ENCODE measurements around the gene TGFBI. TPM values are rescaled to one million over a fixed set of nuclear protein-coding genes. Genes with fewer than 3 reads are reported as not detected.

The TGFBI gene
- total and polyA plus RNA-seq, 9 donors = 164 to 351 (median 213) TPM

GRCh38 chr5:135999406-136000139 is 29.2 kb upstream of the TGFBI start:
- H3K27ac ChIP-seq (ENCODE audit: low read length) = peak overlapping the region; percentile 29

DNA sequence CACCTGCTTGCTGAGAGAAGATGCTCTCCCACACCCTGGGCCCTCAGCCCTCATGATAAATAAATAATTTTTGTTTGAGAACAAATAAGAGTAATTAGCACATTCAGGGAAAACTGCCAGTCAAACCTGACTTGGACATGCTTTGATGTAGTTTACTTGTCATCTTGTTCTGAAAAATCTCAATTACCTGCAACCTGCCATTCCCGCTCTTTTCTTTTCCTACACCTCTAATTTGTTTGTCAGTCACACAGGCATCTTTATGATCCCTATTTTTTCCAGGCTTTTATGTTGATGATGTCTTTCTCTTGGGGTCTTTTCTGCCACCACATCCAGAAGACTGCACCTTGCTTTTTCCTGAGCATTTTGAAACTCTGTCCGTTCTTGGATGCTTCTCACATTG is 28.6 kb upstream of the TGFBI start:
- no peak overlapping the region for H3K27ac ChIP-seq (ENCODE audit: low read length)
- no peaks in the 10 kb centered on the region for H3K36me3 ChIP-seq (ENCODE audit: control insufficient read depth, insufficient read depth, low read length)
- DNase-seq = no peak
- H3K4me3 ChIP-seq (ENCODE audit: low read length) = no peak overlapping the region
- 60% methylated on average over 1 of the region's 2 CpGs for WGBS (ENCODE audit: insufficient coverage)
- H3K4me1 ChIP-seq (ENCODE audit: control insufficient read depth, insufficient read depth, low read length) = peaks cover 17% of the 10 kb centered on the region
- no peaks in the 10 kb centered on the region for H3K27me3 ChIP-seq (ENCODE audit: control insufficient read depth, insufficient read depth, low read length)
- no peaks in the 10 kb centered on the region for H3K9me3 ChIP-seq (replicated peaks; ENCODE audit: control insufficient read depth, low read depth, low read length)

More at GRCh38 chr5:135999406-136000139, 29.2 kb upstream of the TGFBI start:
- Histone ChIP-seq H3K27me3 (ENCODE audit: control insufficient read depth, insufficient read depth, low read length) (no peaks in the 10 kb centered on the region), H3K4me1 (ENCODE audit: control insufficient read depth, insufficient read depth, low read length) (peaks cover 20% of the 10 kb centered on the region), H3K9me3 (replicated peaks; ENCODE audit: control insufficient read depth, low read depth, low read length) (no peaks in the 10 kb centered on the region), H3K4me3 (ENCODE audit: low read length) (no peak overlapping the region), H3K36me3 (ENCODE audit: control insufficient read depth, insufficient read depth, low read length) (no peaks in the 10 kb centered on the region)
- WGBS (ENCODE audit: insufficient coverage) = 83% methylated on average over 2 of the region's 8 CpGs
- peak; percentile 71 for DNase-seq

- 57% methylated on average over 2 of the region's 3 CpGs for WGBS (ENCODE audit: insufficient coverage)
- no peaks in the 10 kb centered on the region for H3K9me3 ChIP-seq (replicated peaks; ENCODE audit: control insufficient read depth, low read depth, low read length)
- H3K4me1 ChIP-seq (ENCODE audit: control insufficient read depth, insufficient read depth, low read length) = peaks cover 17% of the 10 kb centered on the region
- H3K4me3 ChIP-seq (ENCODE audit: low read length) = no peak overlapping the region
- H3K27ac ChIP-seq (ENCODE audit: low read length) = peak overlapping the region; percentile 57
- no peaks in the 10 kb centered on the region for H3K27me3 ChIP-seq (ENCODE audit: control insufficient read depth, insufficient read depth, low read length)
- no peaks in the 10 kb centered on the region for H3K36me3 ChIP-seq (ENCODE audit: control insufficient read depth, insufficient read depth, low read length)
- peak; percentile 74 for DNase-seq
Measured at GRCh38 chr5:136000932-136001331, 27.9 kb upstream of the TGFBI start.

DNA sequence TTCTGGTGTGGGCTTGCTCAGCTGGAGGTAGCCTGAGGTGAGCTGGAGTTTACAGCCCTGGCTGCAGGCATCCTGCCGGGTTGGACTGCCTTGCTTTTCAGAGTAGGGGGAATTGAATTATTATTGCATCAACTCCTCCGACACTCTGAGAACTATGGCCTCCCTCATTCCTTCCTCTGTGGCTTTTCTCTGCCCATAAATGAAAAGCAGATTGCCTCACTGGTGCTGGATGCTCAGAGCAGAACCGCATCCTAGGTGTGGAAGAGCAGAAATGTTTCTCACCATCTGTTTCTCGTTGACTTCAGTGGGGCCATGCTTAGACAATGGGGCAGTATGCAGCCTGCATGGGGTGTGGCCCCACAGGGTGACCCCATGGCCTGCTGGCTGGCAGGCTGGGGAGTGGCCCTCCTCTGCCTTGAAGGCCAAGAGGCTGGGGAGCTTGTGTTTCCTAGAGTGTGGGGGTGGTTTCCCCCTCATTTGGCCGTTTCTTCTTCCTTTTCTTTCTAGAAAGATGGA is 27.3 kb upstream of the TGFBI start:
- DNase-seq = peak; percentile 91
- no peaks in the 10 kb centered on the region for H3K9me3 ChIP-seq (replicated peaks; ENCODE audit: control insufficient read depth, low read depth, low read length)

DNA sequence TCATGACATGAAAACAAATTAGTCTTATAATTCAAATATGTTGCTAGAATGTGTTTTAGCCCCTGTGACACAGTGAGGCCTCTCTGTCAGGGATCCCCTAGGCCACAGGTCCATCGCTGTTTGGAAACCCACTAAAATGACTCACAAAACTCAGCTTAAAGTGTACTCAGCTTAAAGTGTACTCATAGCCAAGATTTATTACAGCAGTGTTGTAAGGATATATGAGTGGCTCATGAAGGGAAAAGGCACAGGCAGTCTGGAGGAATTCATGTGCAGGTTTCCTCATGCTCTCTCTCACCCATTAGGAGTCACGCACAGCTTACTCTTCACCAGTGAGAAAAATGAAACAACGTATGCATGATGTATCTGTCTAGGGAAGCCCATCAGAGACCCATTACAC is 24.4 kb upstream of the TGFBI start:
- H3K27me3 ChIP-seq (ENCODE audit: control insufficient read depth, insufficient read depth, low read length) = no peaks in the 10 kb centered on the region
- no peaks in the 10 kb centered on the region for H3K36me3 ChIP-seq (ENCODE audit: control insufficient read depth, insufficient read depth, low read length)
- no peaks in the 10 kb centered on the region for H3K9me3 ChIP-seq (replicated peaks; ENCODE audit: control insufficient read depth, low read depth, low read length)
- DNase-seq = no peak
- H3K27ac ChIP-seq (ENCODE audit: low read length) = no peak overlapping the region
- WGBS (ENCODE audit: insufficient coverage) = no CpG with 5 or more reads among the region's 3 CpGs
- H3K4me1 ChIP-seq (ENCODE audit: control insufficient read depth, insufficient read depth, low read length) = peaks cover 21% of the 10 kb centered on the region
- H3K4me3 ChIP-seq (ENCODE audit: low read length) = no peak overlapping the region

More for the DNA sequence above, 27.3 kb upstream of the TGFBI start:
- H3K4me3 ChIP-seq (ENCODE audit: low read length) = no peak overlapping the region
- H3K4me1 ChIP-seq (ENCODE audit: control insufficient read depth, insufficient read depth, low read length) = peaks cover 20% of the 10 kb centered on the region
- 24% methylated on average over 2 of the region's 5 CpGs for WGBS (ENCODE audit: insufficient coverage)
- no peaks in the 10 kb centered on the region for H3K36me3 ChIP-seq (ENCODE audit: control insufficient read depth, insufficient read depth, low read length)
- H3K27ac ChIP-seq (ENCODE audit: low read length) = peak overlapping the region; percentile 57
- H3K27me3 ChIP-seq (ENCODE audit: control insufficient read depth, insufficient read depth, low read length) = no peaks in the 10 kb centered on the region

- Histone ChIP-seq H3K4me1 (ENCODE audit: control insufficient read depth, insufficient read depth, low read length) (peaks cover 21% of the 10 kb centered on the region), H3K36me3 (ENCODE audit: control insufficient read depth, insufficient read depth, low read length) (no peaks in the 10 kb centered on the region), H3K4me3 (ENCODE audit: low read length) (no peak overlapping the region), H3K9me3 (replicated peaks; ENCODE audit: control insufficient read depth, low read depth, low read length) (no peaks in the 10 kb centered on the region), H3K27ac (ENCODE audit: low read length) (no peak overlapping the region), H3K27me3 (ENCODE audit: control insufficient read depth, insufficient read depth, low read length) (no peaks in the 10 kb centered on the region)
- no peak for DNase-seq
- WGBS (ENCODE audit: insufficient coverage) = 90% methylated on average over 5 of the region's 9 CpGs
Measured at GRCh38 chr5:136005476-136005875, 23.3 kb upstream of the TGFBI start.

DNA sequence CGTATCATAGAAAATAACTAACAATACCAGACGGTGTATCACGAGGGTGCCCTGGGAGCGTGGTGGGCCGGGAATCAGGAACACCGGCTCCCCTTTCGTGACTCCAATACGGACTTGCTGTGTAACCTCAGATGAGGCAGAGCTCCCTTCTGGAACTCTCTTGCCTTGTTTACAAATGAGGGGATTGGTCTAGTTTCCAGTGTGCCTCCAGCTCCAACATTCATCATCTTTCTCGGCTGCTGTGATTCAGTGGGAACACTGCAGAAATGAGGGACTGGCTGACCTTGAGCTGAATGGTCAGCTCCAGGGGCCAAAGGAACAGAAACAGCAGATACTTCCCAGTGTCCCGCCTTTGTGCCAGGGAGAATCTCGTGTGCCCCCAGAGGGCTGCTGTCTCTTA is 22.6 kb upstream of the TGFBI start:
- Histone ChIP-seq H3K4me3 (ENCODE audit: low read length) (no peak overlapping the region), H3K27me3 (ENCODE audit: control insufficient read depth, insufficient read depth, low read length) (no peaks in the 10 kb centered on the region), H3K27ac (ENCODE audit: low read length) (no peak overlapping the region), H3K9me3 (replicated peaks; ENCODE audit: control insufficient read depth, low read depth, low read length) (no peaks in the 10 kb centered on the region), H3K4me1 (ENCODE audit: control insufficient read depth, insufficient read depth, low read length) (peaks cover 18% of the 10 kb centered on the region), H3K36me3 (ENCODE audit: control insufficient read depth, insufficient read depth, low read length) (no peaks in the 10 kb centered on the region)
- no CpG with 5 or more reads among the region's 11 CpGs for WGBS (ENCODE audit: insufficient coverage)
- DNase-seq = no peak

DNA sequence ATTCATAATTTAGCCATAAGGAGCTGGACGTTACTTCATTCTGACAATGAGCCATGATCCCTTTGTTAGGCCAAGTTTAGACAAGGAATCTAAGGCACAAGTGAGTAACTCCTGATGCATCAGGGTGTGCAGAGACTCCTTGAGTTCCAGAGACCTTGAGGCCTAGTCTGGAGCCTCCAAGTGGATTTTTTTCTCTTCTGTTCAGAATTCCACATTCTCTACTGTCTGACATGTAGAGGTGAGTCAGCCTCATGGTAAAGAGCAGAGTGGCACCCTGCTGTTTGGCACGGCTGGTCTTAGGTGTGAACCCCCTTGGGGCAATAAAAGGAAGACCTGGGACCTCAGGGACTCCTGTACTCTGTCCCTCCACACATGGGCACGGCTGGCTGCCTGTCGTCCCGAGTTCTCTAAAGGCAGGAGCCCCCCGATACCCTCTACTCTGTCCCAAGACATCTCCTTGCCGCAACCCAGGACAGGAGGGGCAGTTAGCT is 22.0 kb upstream of the TGFBI start:
- H3K27me3 ChIP-seq (ENCODE audit: control insufficient read depth, insufficient read depth, low read length) = no peaks in the 10 kb centered on the region
- no peaks in the 10 kb centered on the region for H3K36me3 ChIP-seq (ENCODE audit: control insufficient read depth, insufficient read depth, low read length)
- peak; percentile 89 for DNase-seq
- H3K9me3 ChIP-seq (replicated peaks; ENCODE audit: control insufficient read depth, low read depth, low read length) = no peaks in the 10 kb centered on the region
- H3K27ac ChIP-seq (ENCODE audit: low read length) = no peak overlapping the region
- H3K4me1 ChIP-seq (ENCODE audit: control insufficient read depth, insufficient read depth, low read length) = peaks cover 11% of the 10 kb centered on the region
- H3K4me3 ChIP-seq (ENCODE audit: low read length) = no peak overlapping the region
- 60% methylated on average over 3 of the region's 7 CpGs for whole genome bisulfite sequencing (ENCODE audit: insufficient coverage)

GRCh38 chr5:136007271-136007670 is 21.5 kb upstream of the TGFBI start:
- no peak for DNase-seq
- peaks cover 10% of the 10 kb centered on the region for H3K4me1 ChIP-seq (ENCODE audit: control insufficient read depth, insufficient read depth, low read length)
- WGBS (ENCODE audit: insufficient coverage) = 100% methylated on average over 1 of the region's 4 CpGs
- no peak overlapping the region for H3K4me3 ChIP-seq (ENCODE audit: low read length)
- H3K27ac ChIP-seq (ENCODE audit: low read length) = no peak overlapping the region
- no peaks in the 10 kb centered on the region for H3K36me3 ChIP-seq (ENCODE audit: control insufficient read depth, insufficient read depth, low read length)
- no peaks in the 10 kb centered on the region for H3K27me3 ChIP-seq (ENCODE audit: control insufficient read depth, insufficient read depth, low read length)
- H3K9me3 ChIP-seq (replicated peaks; ENCODE audit: control insufficient read depth, low read depth, low read length) = no peaks in the 10 kb centered on the region

DNA sequence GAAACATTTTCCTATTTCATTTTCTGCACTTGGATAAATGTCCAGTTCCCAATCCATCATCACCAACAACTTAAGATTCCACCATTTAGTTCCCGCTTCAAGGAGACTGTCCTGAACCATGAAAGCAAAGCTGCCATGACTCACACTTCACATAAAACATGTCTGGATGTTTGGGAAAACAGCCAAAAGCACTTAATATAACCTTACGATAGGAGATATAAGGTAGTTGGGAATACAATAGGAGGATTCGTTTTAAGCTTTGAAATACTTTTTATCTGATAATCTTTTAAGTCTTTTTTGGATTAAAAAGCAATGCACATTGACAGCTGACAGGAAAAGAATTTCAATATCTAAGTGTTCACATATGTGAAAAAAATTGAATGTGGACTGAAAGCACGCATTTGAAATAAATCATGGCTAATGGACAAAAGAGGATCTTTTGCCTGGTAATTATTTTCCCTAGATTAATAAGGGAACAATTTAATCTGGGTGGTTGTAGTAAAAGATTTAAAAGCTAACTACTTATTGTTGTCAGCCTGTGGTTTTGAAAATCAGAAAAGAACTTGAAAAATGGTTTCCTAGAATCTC is 17.3 kb upstream of the TGFBI start:
- peaks cover 17% of the 10 kb centered on the region for H3K4me1 ChIP-seq (ENCODE audit: control insufficient read depth, insufficient read depth, low read length)
- no CpG with 5 or more reads among the region's 4 CpGs for WGBS (ENCODE audit: insufficient coverage)
- H3K9me3 ChIP-seq (replicated peaks; ENCODE audit: control insufficient read depth, low read depth, low read length) = no peaks in the 10 kb centered on the region
- no peak overlapping the region for H3K27ac ChIP-seq (ENCODE audit: low read length)
- peak; percentile 69 for DNase-seq
- H3K36me3 ChIP-seq (ENCODE audit: control insufficient read depth, insufficient read depth, low read length) = no peaks in the 10 kb centered on the region
- no peaks in the 10 kb centered on the region for H3K27me3 ChIP-seq (ENCODE audit: control insufficient read depth, insufficient read depth, low read length)
- no peak overlapping the region for H3K4me3 ChIP-seq (ENCODE audit: low read length)
